Measurements from ENCODE around the gene PLA2G12B. TPM values are rescaled to one million over a fixed set of nuclear protein-coding genes. Genes with fewer than 3 reads are reported as not detected.

Gene PLA2G12B
- total RNA-seq, 2 experiments from 2014 or later, result not detected

- no peak for DNase-seq (ENCODE audit: low spot score)
- ChIA-PET CTCF (ENCODE audit: unreplicated experiment) (no interaction called here), POLR2A (interaction anchor here (0.6 kb wide), 1 partner anchor 47 kb away, joined by 5 read pairs; no protein-coding TSS in a partner anchor)
- intact Hi-C loops (cut with micrococcal nuclease; ENCODE audit: unreplicated experiment), result no loop called here
- Histone ChIP-seq H3K27ac (ENCODE audit: low read depth, low read length, poor library complexity, severe bottlenecking) (no peak overlapping the region), H3K9me2 (ENCODE audit: insufficient read depth, low read length) (no peaks in the 10 kb centered on the region), H3K79me2 (ENCODE audit: insufficient read depth, low read depth, low read length) (no peaks in the 10 kb centered on the region), H2AFZ (ENCODE audit: low read length) (no peak overlapping the region), H3K4me1 (ENCODE audit: insufficient read depth, low read length, poor library complexity, severe bottlenecking) (no peaks in the 10 kb centered on the region), H3K4me2 (ENCODE audit: low read length) (no peak overlapping the region), H3K4me3 (ENCODE audit: low read depth, low read length, poor library complexity, severe bottlenecking) (no peak overlapping the region), H3K9me3 (ENCODE audit: low read length) (no peaks in the 10 kb centered on the region), H3K36me3 (ENCODE audit: insufficient read depth, low read length) (no peaks in the 10 kb centered on the region), H4K20me1 (ENCODE audit: insufficient read depth, low read length) (no peaks in the 10 kb centered on the region)
- TF ChIP-seq CTCF (conservative IDR thresholded peaks at IDR 0.05; ENCODE audit: low read length) (no peak), EZH2phosphoT487 (IDR thresholded peaks at IDR 0.05; ENCODE audit: borderline replicate concordance, low read depth, low read length) (no peak)
- no TSS peak for BruUV-seq (replicated peaks)
Observed at GRCh38 chr10:72954230-72954595, 393 bp downstream of the PLA2G12B start.

GRCh38 chr10:72953687-72954086 lies 919 bp downstream of the PLA2G12B start:
- POLR2A ChIA-PET, result no interaction called here
- H2AFZ ChIP-seq (ENCODE audit: low read length), result no peak overlapping the region
- no peak overlapping the region for H3K4me3 ChIP-seq (ENCODE audit: low read depth, low read length, poor library complexity, severe bottlenecking)
- DNase-seq (ENCODE audit: low spot score), result no peak
- BruUV-seq (replicated peaks), result no TSS peak
- H3K9me2 ChIP-seq (ENCODE audit: insufficient read depth, low read length), result no peaks in the 10 kb centered on the region
- no peak for TF ChIP-seq CTCF (conservative IDR thresholded peaks at IDR 0.05; ENCODE audit: low read length)
- no peak for TF ChIP-seq EZH2phosphoT487 (IDR thresholded peaks at IDR 0.05; ENCODE audit: borderline replicate concordance, low read depth, low read length)
- CTCF ChIA-PET (ENCODE audit: unreplicated experiment), result no interaction called here
- H3K79me2 ChIP-seq (ENCODE audit: insufficient read depth, low read depth, low read length), result no peaks in the 10 kb centered on the region
- no peaks in the 10 kb centered on the region for H3K4me1 ChIP-seq (ENCODE audit: insufficient read depth, low read length, poor library complexity, severe bottlenecking)
- no peaks in the 10 kb centered on the region for H4K20me1 ChIP-seq (ENCODE audit: insufficient read depth, low read length)
- no peak overlapping the region for H3K4me2 ChIP-seq (ENCODE audit: low read length)
- H3K36me3 ChIP-seq (ENCODE audit: insufficient read depth, low read length), result no peaks in the 10 kb centered on the region
- no peaks in the 10 kb centered on the region for H3K9me3 ChIP-seq (ENCODE audit: low read length)
- intact Hi-C loops (cut with micrococcal nuclease; ENCODE audit: unreplicated experiment), result no loop called here
- no peak overlapping the region for H3K27ac ChIP-seq (ENCODE audit: low read depth, low read length, poor library complexity, severe bottlenecking)

- no TSS peak for BruUV-seq (replicated peaks)
- CTCF ChIA-PET (ENCODE audit: unreplicated experiment), result no interaction called here
- TF ChIP-seq CTCF (conservative IDR thresholded peaks at IDR 0.05; ENCODE audit: low read length), result no peak
- no peak for TF ChIP-seq EZH2phosphoT487 (IDR thresholded peaks at IDR 0.05; ENCODE audit: borderline replicate concordance, low read depth, low read length)
- intact Hi-C loops (cut with micrococcal nuclease; ENCODE audit: unreplicated experiment), result no loop called here
- no peak for DNase-seq (ENCODE audit: low spot score)
- H3K4me2 ChIP-seq (ENCODE audit: low read length), result no peak overlapping the region
- no peaks in the 10 kb centered on the region for H3K9me2 ChIP-seq (ENCODE audit: insufficient read depth, low read length)
- no peaks in the 10 kb centered on the region for H3K9me3 ChIP-seq (ENCODE audit: low read length)
- H3K4me1 ChIP-seq (ENCODE audit: insufficient read depth, low read length, poor library complexity, severe bottlenecking), result no peaks in the 10 kb centered on the region
- no peaks in the 10 kb centered on the region for H3K79me2 ChIP-seq (ENCODE audit: insufficient read depth, low read depth, low read length)
- no peak overlapping the region for H2AFZ ChIP-seq (ENCODE audit: low read length)
- H3K4me3 ChIP-seq (ENCODE audit: low read depth, low read length, poor library complexity, severe bottlenecking), result no peak overlapping the region
- POLR2A ChIA-PET, result no interaction called here
- no peaks in the 10 kb centered on the region for H3K36me3 ChIP-seq (ENCODE audit: insufficient read depth, low read length)
- H4K20me1 ChIP-seq (ENCODE audit: insufficient read depth, low read length), result no peaks in the 10 kb centered on the region
- H3K27ac ChIP-seq (ENCODE audit: low read depth, low read length, poor library complexity, severe bottlenecking), result no peak overlapping the region
Observed at GRCh38 chr10:72952642-72953158, 1.9 kb downstream of the PLA2G12B start.
